NCI-H1105 (cell line): ENCODE measurements around the gene NTN4.
"Not testable (repeated sequence)": the region's sequence is repeated elsewhere in the genome, so short reads cannot be mapped to it uniquely, and the experiment has no call there.

ENCODE experiments used
- DNase-seq: peaks from one replicate; lab custom pipeline; 2025; lab: John Stamatoyannopoulos, UW

Gene NTN4

GRCh38 chr12:95746062-95746461 is 44.5 kb downstream of the NTN4 start:
- DNase-seq, result not testable (repeated sequence)

- DNase-seq, result no peak
These were observed 48.0 kb downstream of the NTN4 start for GRCh38 chr12:95742586-95742985.

- DNase-seq, result no peak
These were observed 48.9 kb downstream of the NTN4 start for GRCh38 chr12:95741635-95742034.

- peak; percentile 55 for DNase-seq
These were observed 49.8 kb downstream of the NTN4 start for GRCh38 chr12:95740751-95741150.

- no peak for DNase-seq
These were observed 50.8 kb downstream of the NTN4 start for GRCh38 chr12:95739561-95740313.

- DNase-seq, result no peak
These were observed 52.4 kb downstream of the NTN4 start for GRCh38 chr12:95738024-95738611.

- DNase-seq, result no peak
These were observed 53.9 kb downstream of the NTN4 start for GRCh38 chr12:95736631-95737030.

- not testable (repeated sequence) for DNase-seq
These were observed 54.8 kb downstream of the NTN4 start for GRCh38 chr12:95735728-95736127.

GRCh38 chr12:95733141-95733825 is 57.3 kb downstream of the NTN4 start:
- DNase-seq, result no peak

- DNase-seq, result no peak
These were observed 59.0 kb downstream of the NTN4 start for GRCh38 chr12:95731519-95731958.

- no peak for DNase-seq
These were observed 60.1 kb downstream of the NTN4 start for GRCh38 chr12:95730457-95730856.

- no peak for DNase-seq
These were observed 63.7 kb downstream of the NTN4 start for GRCh38 chr12:95726903-95727302.

- no peak for DNase-seq
These were observed 65.8 kb downstream of the NTN4 start for GRCh38 chr12:95724767-95725166.

GRCh38 chr12:95723693-95724384 is 66.7 kb downstream of the NTN4 start:
- no peak for DNase-seq

- DNase-seq, result no peak
These were observed 69.2 kb downstream of the NTN4 start for GRCh38 chr12:95721320-95721719.

- no peak for DNase-seq
These were observed 70.4 kb downstream of the NTN4 start for GRCh38 chr12:95720146-95720545.

GRCh38 chr12:95718772-95719171 is 71.8 kb downstream of the NTN4 start:
- DNase-seq, result no peak

GRCh38 chr12:95718006-95718431 is 72.5 kb downstream of the NTN4 start:
- DNase-seq, result no peak

GRCh38 chr12:95717316-95717928 is 73.1 kb downstream of the NTN4 start:
- no peak for DNase-seq

GRCh38 chr12:95715177-95715576 is 75.4 kb downstream of the NTN4 start:
- DNase-seq, result no peak

GRCh38 chr12:95712269-95712668 is 78.3 kb downstream of the NTN4 start:
- DNase-seq, result no peak

- no peak for DNase-seq
These were observed 80.2 kb downstream of the NTN4 start for GRCh38 chr12:95710386-95710785.
